GM18909 (cell line): ENCODE measurements around the gene CFAP410.
"Not testable (repeated sequence)": the region's sequence is repeated elsewhere in the genome, so short reads cannot be mapped to it uniquely, and the experiment has no call there.

ENCODE experiments used
- ATAC-seq: cut with Tn5 transposase; IDR thresholded peaks from one replicate; pipeline ENCODE4 v1.9.1; 2021; ENCODE audit warnings: mild to moderate bottlenecking; ENCODE audit not compliant: unreplicated experiment, poor library complexity

CFAP410 gene

DNA sequence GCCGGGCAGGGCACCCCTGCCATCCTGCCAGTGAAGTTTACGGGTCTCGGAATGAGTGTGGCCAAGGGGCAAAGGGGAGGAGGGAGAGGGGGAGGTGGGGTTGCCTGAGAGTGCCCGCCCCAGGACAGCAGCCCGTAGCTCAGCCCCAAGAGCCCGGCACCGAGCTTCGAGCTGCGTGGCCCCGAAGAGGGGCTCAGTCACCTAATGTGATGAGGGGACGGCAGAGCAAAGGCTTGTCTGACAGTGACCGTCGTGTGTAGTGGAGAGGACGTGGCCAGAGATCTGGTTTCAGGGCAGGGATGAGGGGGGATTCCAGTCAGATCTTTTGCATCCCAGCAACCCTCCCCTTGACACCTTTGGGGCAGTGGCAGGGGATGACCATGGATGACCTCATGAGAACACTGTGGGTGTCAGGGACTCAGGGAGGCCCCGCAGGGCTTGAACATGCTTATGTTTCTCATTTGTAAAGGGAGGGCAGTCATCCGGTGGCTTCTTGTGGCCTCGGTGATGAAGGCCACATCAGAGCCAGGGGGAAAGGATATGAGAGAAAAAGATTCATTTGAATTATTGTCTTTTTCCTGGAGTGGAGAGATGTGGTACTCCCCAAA lies 13.2 kb upstream of the CFAP410 start:
- no peak for ATAC-seq

DNA sequence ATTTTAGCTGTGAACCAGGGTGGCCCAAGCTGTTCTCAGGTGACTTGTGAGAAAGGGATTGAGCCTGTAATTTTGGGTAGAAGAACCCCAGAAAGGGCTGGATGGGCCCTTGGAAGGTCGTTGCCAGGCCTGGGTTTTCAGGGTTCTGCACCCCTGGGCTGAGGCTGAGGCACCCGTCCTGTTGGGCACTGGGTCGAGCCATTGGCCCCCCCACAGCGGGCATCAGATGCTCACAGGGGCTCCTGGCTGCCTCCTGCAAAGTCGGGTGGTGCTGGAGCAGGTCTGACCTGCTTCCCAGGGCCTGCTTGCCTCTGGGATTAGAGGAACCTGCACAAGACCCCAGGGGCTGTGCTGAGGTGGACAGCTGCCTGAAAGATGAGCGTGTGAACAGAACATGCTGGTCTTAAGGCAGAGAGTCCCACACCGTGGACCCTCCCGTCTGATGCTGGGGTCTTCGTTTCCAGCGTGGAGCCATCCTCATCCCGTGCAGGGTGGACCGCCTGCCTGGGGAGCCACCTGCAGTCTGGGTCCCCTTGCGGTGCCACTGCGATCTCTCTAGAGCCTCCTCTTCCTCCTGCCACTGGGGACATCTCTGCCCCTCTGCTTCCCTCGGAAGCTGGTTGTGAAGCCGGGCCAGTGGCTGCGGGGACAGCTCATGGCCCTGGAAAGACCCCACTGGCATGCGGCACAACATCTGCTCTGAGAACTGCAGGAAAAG lies 12.5 kb upstream of the CFAP410 start:
- no peak for ATAC-seq

DNA sequence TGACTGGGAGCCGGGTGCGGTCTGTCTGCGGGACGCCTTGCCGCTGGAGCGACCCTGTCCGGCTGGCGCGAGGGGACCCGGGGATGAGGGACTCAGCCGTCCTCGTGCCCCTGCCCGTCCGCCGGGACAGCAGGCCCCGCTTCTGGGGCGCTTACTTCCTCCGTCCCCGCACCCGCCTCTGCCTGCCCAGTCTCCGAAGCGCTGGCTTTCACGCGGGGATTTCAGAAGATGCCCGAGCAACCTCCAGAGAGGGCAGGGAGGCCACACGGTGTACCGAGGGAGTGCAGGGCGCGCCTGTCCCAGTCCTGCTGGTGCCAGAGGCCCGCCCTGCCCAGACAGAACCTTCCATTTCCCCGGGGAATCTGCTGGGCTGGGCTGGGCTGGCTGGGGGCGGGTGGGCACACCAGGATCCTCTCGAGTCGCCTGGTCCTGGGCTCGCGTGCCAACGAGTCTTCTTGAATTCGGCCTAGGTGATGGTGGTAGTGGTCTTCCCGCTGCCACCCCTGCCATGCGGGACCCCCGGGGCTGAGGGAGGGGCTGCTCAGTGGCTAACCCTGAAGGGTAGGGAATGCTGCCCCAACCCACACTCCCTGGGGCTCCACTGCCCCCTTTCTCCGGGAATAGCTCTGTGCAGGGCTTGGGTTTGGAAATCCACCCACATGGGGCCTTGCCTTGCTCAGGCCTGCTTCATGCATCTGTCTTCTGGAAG lies 11.7 kb upstream of the CFAP410 start:
- no peak for ATAC-seq

DNA sequence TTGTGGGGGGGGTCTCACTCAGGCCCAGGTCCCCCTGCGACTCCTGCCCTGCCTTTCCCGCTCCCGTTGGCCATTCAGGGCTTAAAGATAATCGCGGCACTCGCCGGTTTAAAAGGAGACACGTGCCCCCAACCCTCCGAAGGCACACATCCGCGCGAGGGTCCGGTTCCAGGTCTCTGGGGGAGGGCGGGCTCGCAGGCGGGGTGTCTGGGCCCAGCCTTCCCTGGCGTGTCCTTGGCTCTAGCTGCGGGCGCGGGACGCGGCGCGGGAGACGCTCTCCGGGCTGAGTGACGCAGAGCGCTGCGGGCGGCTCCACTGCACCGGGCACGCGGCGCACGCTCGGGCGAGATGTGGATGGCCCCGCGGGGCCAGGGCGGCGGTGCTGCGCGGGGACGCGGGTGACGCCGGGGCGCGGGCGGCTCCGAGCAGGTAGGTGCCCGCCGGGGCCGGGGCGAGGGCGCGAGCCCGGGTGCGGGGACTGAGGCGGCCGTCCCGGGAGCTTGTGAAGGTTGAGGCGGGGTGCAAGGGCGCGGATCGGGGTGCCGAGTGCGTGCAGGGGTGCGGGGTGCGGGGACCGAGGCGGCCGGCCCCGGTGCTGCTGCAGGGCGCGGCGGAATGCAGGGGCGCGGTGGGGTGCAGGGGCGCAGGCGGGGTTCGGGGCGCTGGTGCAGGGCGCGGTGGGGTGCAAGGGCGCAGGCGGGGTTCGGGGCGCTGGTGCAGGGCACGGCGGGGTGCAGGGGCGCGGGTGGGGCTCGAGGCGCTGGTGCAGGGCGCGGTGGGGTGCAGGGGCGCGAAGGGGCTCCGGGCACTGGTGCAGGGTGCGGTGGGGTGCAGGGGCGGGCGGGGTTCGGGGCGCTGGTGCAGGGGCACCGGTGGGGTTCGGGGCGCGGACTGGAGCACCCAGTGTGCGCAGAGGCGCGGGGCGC lies 10.9 kb upstream of the CFAP410 start:
- no peak for ATAC-seq

DNA sequence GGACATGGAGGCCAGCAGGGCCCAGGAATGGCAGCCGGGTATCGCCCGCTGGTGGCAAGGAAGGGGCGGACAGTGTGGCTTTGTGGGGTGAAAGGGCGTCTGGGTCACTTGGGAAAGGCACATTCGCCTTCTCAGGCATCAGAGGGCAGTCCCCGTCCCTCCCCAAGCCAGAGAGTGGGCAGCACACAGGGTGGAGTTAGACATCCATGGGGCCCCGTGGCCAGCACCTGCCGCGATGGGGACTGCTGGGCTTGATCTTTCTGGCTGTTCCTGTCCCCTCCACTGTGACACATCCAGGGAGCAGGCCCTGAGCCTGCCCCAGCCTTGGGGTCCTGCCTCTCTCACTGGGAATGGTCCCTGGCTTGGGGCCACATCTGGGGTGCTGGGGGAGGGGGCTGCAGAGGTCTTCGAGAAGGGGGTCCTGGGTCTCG lies 10.2 kb upstream of the CFAP410 start:
- no peak for ATAC-seq

DNA sequence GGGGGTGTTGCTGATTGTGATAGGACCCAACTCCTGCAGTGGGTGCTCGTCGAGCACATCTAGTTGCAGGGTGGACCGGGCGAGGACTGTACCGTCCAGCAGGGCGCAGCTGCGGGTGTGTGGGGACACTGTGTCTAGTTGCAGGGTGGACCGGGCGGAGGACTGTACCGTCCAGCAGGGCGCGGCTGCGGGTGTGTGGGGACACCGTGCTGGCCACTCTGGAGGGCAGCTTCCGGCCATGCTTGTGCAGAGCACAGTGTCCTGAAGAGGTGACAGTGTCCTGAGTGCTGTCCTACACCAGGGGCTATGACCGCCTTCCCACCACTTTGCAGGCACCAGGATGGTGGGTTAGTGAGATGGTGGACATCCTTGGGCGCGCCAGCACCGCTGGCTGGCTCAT lies 9.7 kb upstream of the CFAP410 start:
- no peak for ATAC-seq

DNA sequence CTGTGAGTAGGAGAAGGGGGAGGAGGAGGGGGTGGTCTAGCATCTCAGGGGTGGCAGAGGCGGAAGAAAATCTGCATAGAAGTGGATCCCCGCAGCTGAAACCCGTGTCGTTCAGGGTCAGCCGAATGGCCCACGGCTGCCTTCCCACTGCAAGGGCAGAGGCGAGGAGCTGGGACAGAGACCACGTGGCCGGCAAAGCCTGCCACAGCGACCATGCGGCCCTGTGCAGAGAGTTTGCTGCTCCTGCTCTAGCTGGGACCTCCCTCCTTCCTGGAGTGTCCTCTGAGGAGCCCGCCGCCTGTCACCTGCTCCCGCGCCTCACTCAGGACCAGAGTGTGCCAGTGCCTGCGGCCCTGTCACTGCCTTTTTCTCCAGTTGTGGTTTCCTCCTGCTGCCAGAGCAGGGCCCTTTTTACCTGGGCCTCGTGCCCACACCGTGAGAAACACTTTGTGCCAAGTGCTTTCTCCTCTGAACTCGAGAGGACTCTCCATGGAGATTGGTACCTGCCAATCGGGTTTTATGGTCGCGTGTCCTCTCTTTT lies 8.8 kb upstream of the CFAP410 start:
- ATAC-seq = no peak

DNA sequence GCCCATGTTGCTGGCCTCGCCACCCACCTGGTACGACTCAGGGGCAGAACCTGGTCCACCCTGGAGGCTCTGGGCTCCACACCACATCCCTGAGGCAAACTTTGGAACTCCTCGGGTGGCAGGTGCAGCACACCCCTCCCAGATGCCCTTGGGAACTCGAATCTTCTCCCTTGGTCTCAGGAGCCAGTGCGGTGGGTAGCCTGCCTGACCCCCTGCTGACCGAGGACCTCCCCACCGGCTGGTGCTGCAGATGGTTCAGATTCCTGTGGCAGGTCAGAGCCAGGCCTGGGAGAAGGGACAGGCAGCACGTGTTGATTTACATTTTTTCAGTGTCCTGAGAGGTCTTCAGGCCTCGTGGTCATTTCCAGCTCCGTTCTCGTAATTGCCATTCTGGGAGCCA lies 6.3 kb upstream of the CFAP410 start:
- ATAC-seq = no peak

DNA sequence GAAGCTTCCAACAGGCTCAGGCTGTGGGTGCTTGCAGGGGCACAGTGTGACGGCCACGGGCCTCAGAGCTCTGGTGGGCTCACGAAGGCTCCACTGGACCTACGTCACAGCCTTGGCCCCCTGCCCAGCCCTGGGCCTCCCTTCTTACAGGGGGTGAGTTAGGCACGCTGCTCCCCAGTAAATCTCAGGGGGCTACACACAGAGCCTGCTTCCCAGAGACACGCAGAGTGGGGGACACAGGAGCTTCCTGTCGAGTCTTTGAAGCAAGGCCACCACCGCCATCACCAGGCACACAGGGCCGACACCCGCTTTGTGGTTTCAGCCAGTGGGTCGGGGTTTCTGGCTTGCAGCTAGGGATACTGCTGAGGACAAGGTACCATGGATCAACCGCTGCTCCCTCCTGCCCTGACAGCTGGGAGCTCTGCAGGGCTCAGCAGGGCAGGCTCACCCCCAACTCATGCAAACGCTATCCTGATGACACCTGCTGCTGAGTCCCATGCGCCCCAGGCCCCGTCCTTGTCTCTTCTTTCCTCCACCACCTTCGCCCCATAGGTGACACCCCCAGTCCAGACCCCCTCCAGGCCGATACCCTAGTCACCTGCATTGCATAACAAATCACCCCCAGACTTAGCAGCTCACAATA lies 5.5 kb upstream of the CFAP410 start:
- no peak for ATAC-seq

DNA sequence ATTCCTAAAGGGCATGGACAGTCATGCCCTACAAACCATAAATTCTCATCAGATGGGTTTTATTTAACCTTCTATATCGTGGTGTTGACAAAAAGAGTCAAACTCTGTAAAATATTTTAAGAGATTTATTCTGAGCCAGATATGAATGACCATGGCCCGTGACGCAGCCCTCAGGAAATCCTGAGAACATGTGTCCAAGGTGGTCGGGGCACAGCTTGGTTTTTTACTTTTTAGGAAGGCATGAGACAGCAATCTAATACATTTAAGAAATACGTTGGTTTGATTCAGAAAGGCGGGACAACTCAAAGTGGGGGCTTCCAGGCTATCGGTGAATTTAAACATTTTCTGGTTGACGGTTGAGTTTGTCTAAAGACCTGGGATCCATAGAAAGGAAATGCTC lies 3.8 kb upstream of the CFAP410 start:
- not testable (repeated sequence) for ATAC-seq

DNA sequence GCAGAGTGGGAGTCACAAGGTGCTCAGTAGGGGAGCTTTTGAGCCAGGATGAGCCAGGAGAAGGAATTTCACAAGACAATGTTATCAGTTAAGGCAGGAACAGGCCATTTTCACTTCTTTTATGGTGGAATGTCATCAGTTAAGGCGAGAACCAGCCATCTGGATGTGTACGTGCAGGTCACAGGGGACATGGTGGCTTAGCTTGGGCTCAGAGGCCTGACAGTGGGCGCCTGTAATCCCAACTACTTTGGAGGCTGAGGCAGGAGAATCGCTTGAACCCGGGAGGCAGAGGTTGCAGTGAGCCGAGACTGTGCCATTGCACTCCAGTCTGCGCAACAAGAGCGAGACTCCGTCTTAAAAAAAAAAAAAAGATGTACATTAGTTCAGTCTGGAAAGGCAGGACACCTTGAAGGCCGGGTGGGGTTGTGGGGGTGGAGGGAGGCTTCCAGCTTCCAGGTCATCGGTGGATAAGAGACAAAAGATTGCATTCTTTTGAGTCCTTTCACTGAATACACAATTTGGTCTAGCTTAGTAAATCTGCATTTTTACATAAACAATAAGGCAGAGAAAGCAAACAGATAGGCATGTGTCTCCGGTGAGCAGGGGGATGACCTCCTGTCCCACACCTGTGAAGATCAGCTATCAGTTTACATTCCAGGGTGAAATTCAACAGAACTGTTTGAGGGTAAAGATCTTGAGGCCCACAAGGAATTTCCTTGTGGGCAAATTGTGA lies 2.7 kb upstream of the CFAP410 start:
- not testable (repeated sequence) for ATAC-seq

DNA sequence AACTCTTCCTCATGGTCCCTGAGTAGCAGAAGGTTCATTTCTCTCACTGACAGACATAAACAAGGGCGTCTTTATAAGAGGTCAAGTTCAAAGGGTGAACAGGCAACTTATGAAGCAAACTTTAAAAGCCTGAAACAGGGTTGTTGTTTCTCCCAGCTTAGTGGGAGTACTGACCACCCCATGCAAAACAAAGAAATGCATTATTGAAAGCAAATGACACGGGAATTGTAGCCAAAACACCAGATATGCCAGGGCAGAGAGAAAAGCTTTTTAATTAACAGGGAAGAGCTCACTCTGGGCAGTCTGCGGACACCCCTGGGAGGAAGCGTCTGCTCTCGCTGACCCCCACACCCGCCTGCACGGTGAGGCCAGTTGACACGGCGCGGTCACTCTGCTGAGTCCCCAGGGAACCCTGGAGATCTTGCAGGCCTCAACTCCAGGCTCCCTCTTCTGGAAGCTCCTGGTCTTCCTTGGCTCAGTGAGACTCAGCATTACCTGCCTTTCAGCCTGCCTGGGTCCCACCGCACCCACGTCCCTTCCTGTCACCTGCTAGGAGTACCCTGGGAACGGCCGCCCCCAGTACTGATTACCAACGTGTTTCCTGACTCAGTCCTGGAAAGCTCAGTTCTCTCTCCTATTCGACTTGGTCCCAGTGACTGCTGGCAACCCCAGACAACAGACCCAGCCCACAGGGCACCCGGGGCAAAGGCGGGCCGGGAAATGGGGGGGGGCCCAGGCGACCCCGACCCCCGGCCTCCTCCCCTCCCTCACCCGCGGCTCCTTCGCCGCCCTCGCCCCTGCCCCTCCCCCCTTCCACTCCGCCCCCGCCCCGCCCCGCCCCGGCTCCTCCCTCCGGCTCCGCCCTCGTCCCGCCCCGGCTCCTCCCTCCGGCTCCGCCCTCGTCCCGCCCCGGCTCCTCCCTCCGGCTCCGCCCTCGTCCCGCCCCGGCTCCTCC lies 972 bp downstream of the CFAP410 start:
- no peak for ATAC-seq

DNA sequence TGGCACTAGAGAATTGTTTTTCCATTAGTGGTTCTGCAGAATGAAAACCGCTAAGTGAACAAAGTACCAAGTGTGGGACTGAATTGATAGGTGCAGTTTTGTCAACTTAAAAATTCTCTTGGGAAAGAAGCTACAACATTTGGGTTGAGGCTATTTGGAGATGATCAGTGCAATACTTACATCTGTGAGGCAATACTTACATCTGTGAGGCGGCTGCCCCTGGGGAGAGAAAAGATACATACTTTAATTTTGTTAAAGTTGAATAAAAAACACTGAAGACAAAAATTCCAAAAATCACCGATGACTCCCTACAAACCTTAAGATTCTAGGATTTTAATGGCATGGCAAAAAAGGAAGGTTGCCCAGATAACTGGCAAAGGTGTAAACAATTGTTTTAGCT lies 1.7 kb downstream of the CFAP410 start:
- no peak for ATAC-seq

DNA sequence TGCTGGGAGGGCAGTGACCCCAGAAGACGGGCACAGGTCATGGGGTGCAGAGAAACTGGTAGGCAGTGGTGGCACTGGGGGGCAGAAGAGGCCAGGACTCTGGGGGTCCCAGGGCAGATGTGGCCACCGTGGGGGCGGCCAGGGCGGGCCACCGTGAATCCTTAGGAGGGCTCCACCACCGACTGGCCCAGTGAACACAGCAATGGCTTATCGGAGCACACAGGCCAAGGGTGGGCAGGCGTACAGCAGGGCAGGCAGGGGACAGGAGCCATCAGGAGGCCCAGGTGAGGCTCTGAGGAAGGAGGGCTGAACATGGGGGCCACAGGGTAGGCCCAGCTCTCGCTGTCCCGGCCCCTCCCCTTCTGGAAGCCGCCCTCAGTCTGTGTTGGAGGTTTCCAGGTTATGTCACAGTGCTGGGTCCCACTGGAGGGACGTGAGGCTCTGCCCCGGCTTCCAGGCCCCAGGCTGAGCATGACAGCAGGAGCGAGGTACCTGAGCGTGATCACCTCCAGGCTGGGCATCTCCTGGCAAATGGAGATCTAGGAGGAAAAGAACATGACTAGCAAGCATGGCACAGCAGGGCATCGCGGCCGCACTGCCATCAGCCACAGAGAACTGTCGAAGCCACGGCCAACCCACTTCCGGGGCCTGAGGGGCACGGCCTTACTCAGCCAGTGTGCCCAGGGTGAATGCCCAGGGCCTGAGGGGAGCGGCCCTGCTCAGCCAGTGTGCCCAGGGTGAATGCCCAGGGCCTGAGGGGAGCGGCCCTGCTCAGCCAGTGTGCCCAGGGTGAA lies 3.7 kb downstream of the CFAP410 start:
- ATAC-seq = no peak

DNA sequence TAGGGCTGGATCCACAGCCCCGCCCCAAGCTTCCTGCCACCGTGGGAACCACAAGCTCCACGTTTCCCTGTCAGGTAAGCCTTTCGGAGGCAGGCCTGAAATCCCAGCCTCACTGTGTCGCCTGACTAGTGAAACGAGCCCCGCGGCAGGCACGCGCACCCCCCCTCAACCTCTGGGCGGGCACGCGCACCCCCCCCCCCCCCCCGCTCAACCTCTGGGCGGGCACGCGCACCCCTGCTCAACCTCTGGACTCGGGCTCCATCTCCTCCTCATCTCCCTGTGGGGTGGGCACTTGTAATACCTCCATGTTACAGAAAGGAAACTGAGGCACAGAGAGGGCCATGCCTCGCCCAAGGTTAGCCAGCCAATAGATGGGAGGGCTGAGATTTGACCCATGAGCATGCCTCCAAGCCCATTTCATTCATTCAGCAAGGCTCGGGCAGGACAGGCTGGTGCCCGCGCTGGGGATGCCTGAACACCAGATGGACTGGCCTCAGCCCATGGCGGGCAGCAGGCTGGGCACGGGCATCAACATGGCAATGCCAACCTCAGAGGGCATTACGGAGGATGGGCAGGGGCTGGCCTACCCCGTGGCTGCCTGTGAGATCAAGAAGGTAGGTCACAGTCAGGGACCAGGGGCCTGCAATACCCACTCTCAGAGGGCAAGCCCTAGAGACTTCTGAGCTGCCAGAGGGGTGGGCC lies 4.7 kb downstream of the CFAP410 start:
- ATAC-seq = no peak

DNA sequence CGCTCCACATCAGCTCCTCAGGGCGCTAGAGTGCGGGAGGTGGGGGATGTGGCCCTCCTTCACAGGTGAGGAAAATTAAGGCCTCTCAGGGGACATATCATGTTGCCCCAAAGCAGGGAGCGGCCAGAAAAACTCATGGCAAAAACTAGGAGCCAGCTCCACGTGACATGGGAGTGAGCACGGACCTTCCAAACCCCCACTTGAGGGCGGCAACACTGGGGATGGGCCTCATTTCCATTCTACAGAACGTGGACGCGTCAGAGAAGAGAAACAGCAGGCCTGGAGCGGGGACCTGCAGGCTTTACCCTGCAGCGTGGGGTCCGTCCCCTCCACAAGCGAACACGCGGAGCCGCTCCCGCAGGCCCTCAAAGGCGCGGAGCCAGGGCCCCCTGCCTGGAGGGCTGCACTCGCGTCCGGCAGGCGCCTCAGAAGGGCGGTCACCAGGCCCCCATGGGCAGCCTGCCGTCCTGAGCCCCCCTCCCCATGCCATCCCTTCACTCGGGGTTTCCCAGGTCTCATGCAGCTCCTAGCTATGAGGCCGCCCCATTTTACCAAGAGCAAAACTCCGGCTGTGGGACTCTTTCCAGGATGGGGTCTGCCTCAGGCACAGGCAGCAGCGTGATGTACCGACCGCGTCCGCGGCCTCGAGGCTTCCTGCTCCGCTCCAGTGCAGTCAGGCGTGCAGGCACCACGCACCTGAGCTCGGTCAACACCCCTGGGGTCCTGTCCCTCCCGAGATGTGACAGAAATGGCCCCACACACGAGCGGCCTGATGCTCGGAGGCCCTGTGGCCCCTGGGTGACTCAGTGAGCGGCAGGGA lies 5.5 kb downstream of the CFAP410 start:
- no peak for ATAC-seq
